Ectodermal cell (in vitro differentiated cells): Measurements from ENCODE around the gene NTF3.

Experiments used
- H3K27ac ChIP-seq: 2 replicates; pipeline ENCODE4 v1.7.0; 2013; ENCODE audit warnings: mild to moderate bottlenecking, low read depth, low read length; ENCODE audit not compliant: insufficient read depth, poor library complexity, severe bottlenecking
- H3K27me3 ChIP-seq: 2 replicates; pipeline ENCODE4 v1.7.0; 2013; ENCODE audit warnings: mild to moderate bottlenecking, low read length; ENCODE audit not compliant: insufficient read depth, control insufficient read depth, poor library complexity, severe bottlenecking
- H3K36me3 ChIP-seq: one replicate; pipeline ENCODE4 v1.7.0; 2013; ENCODE audit warnings: low read length; ENCODE audit not compliant: control insufficient read depth, insufficient read depth
- H3K4me1 ChIP-seq: one replicate; pipeline ENCODE4 v1.7.0; 2013; ENCODE audit warnings: low read length; ENCODE audit not compliant: control insufficient read depth, insufficient read depth
- H3K4me3 ChIP-seq: 2 replicates; pipeline ENCODE4 v1.7.0; 2013; ENCODE audit warnings: low read depth, low read length, control low read depth; ENCODE audit not compliant: insufficient read depth
- H3K9me3 ChIP-seq: 2 replicates; pipeline ENCODE4 v1.7.0; 2013; ENCODE audit warnings: mild to moderate bottlenecking, low read length, moderate library complexity; ENCODE audit not compliant: control insufficient read depth
- WGBS, 2 experiments: methylation state at CpG; one replicate each; pipeline ENCODE4 v1.1.7; 2013; ENCODE audit warnings: missing lambda C conversion rate in 2 of 2; 5-methylcytosine and 5-hydroxymethylcytosine counted together

NTF3 gene

GRCh38 chr12:5440978-5441377, 9.1 kb downstream of the NTF3 start:
- peaks cover 15% of the 10 kb centered on the region for H3K4me1 ChIP-seq
- H3K36me3 ChIP-seq = no peaks in the 10 kb centered on the region
- no peak overlapping the region for H3K27ac ChIP-seq
- peaks cover 7% of the 10 kb centered on the region for H3K27me3 ChIP-seq
- H3K4me3 ChIP-seq = no peak overlapping the region
- no peaks in the 10 kb centered on the region for H3K9me3 ChIP-seq
- 89 to 93% methylated on average over 7 of the region's 7 CpGs for WGBS, 2 experiments

GRCh38 chr12:5441497-5442236, 9.8 kb downstream of the NTF3 start:
- Histone ChIP-seq H3K4me3 (no peak overlapping the region), H3K4me1 (peaks cover 15% of the 10 kb centered on the region), H3K27ac (no peak overlapping the region), H3K27me3 (peaks cover 7% of the 10 kb centered on the region), H3K9me3 (no peaks in the 10 kb centered on the region), H3K36me3 (no peaks in the 10 kb centered on the region)
- WGBS, 2 experiments = 74 to 77% methylated on average over 10 of the region's 10 CpGs

GRCh38 chr12:5442251-5443006, 10.5 kb downstream of the NTF3 start:
- WGBS, 2 experiments = 79 to 80% methylated on average over 11 of the region's 11 CpGs
- Histone ChIP-seq H3K4me3 (no peak overlapping the region), H3K27ac (no peak overlapping the region), H3K27me3 (peaks cover under 1% of the 10 kb centered on the region), H3K4me1 (peaks cover 15% of the 10 kb centered on the region), H3K36me3 (no peaks in the 10 kb centered on the region), H3K9me3 (no peaks in the 10 kb centered on the region)

- H3K27me3 ChIP-seq = no peaks in the 10 kb centered on the region
- 84 to 87% methylated on average over 6 of the region's 6 CpGs for WGBS, 2 experiments
Observed at GRCh38 chr12:5444520-5444919, 12.6 kb downstream of the NTF3 start.

GRCh38 chr12:5447320-5447719, 15.4 kb downstream of the NTF3 start:
- Histone ChIP-seq H3K27me3 (no peaks in the 10 kb centered on the region), H3K4me1 (no peaks in the 10 kb centered on the region), H3K9me3 (no peaks in the 10 kb centered on the region), H3K4me3 (no peak overlapping the region), H3K36me3 (no peaks in the 10 kb centered on the region), H3K27ac (no peak overlapping the region)
- 90 to 98% methylated on average over 4 of the region's 5 CpGs for WGBS, 2 experiments

More at GRCh38 chr12:5444520-5444919, 12.6 kb downstream of the NTF3 start:
- Histone ChIP-seq H3K27ac (no peak overlapping the region), H3K9me3 (no peaks in the 10 kb centered on the region), H3K36me3 (no peaks in the 10 kb centered on the region), H3K4me1 (peaks cover 15% of the 10 kb centered on the region), H3K4me3 (no peak overlapping the region)

GRCh38 chr12:5451251-5451650, 19.3 kb downstream of the NTF3 start:
- Histone ChIP-seq H3K4me3 (no peak overlapping the region), H3K36me3 (no peaks in the 10 kb centered on the region), H3K9me3 (no peaks in the 10 kb centered on the region), H3K4me1 (no peaks in the 10 kb centered on the region), H3K27ac (no peak overlapping the region), H3K27me3 (no peaks in the 10 kb centered on the region)
- 75 to 88% methylated on average over 1 of the region's 1 CpG for WGBS, 2 experiments

GRCh38 chr12:5452569-5452968, 20.7 kb downstream of the NTF3 start:
- H3K4me3 ChIP-seq = no peak overlapping the region
- no peak overlapping the region for H3K27ac ChIP-seq
- WGBS, 2 experiments = 96 to 97% methylated on average over 9 of the region's 9 CpGs
- H3K27me3 ChIP-seq = no peaks in the 10 kb centered on the region
- no peaks in the 10 kb centered on the region for H3K36me3 ChIP-seq
- H3K9me3 ChIP-seq = no peaks in the 10 kb centered on the region
- H3K4me1 ChIP-seq = no peaks in the 10 kb centered on the region

- H3K9me3 ChIP-seq = no peaks in the 10 kb centered on the region
- H3K4me1 ChIP-seq = no peaks in the 10 kb centered on the region
- 96 to 98% methylated on average over 5 of the region's 5 CpGs for WGBS, 2 experiments
- H3K27ac ChIP-seq = no peak overlapping the region
- no peaks in the 10 kb centered on the region for H3K27me3 ChIP-seq
- no peaks in the 10 kb centered on the region for H3K36me3 ChIP-seq
- no peak overlapping the region for H3K4me3 ChIP-seq
Observed at GRCh38 chr12:5453466-5453865, 21.6 kb downstream of the NTF3 start.

- Histone ChIP-seq H3K36me3 (no peaks in the 10 kb centered on the region), H3K4me3 (no peak overlapping the region), H3K9me3 (no peaks in the 10 kb centered on the region), H3K27ac (no peak overlapping the region), H3K27me3 (no peaks in the 10 kb centered on the region), H3K4me1 (no peaks in the 10 kb centered on the region)
- WGBS, 2 experiments = 90 to 93% methylated on average over 11 of the region's 11 CpGs
Observed at GRCh38 chr12:5455045-5455444, 23.1 kb downstream of the NTF3 start.

GRCh38 chr12:5456030-5456429, 24.1 kb downstream of the NTF3 start:
- no peaks in the 10 kb centered on the region for H3K27me3 ChIP-seq
- 85 to 92% methylated on average over 6 of the region's 6 CpGs for WGBS, 2 experiments
- H3K4me3 ChIP-seq = no peak overlapping the region
- H3K9me3 ChIP-seq = no peaks in the 10 kb centered on the region
- no peaks in the 10 kb centered on the region for H3K36me3 ChIP-seq
- H3K27ac ChIP-seq = no peak overlapping the region
- no peaks in the 10 kb centered on the region for H3K4me1 ChIP-seq
